GM12878 (cell line): ENCODE measurements around the gene ZKSCAN2. TPM values are rescaled to one million over a fixed set of nuclear protein-coding genes. Genes with fewer than 3 reads are reported as not detected.

Experiments used
- ATAC-seq: fragments of 200-7000 bp; cut with Tn5 transposase; 3 replicates; pipeline ENCODE4 v1.9.1; 2020; ENCODE audit warnings: mild to moderate bottlenecking, moderate library complexity
- Bru-seq: library from RNA; stranded (reverse); fragments of 400-500 nt; gene quantifications from one replicate; lab custom pipeline; 2021; lab: Mats Ljungman, UMichigan
- BruChase-seq, 2 experiments: library from RNA; stranded (reverse); fragments of 400-500 nt; gene quantifications; one replicate each; lab custom pipeline; 2021; lab: Mats Ljungman, UMichigan
- BruUV-seq: library from RNA; stranded (reverse); fragments of 400-500 nt; replicated peaks from 2 replicates; lab custom pipeline; 2021; lab: Mats Ljungman, UMichigan
- CTCF ChIA-PET: fragments of 300-600 bp; sonication (Branson Sonifier 250); formaldehyde crosslinking; extraction: SDS; loops from one replicate; lab custom pipeline; 2021; ENCODE audit warnings: inconsistent platforms; lab: Yijun Ruan, JAX
- POLR2A ChIA-PET: fragments of 350-600 bp; formaldehyde crosslinking; extraction: SDS; loops from one replicate; lab custom pipeline; 2021; ENCODE audit warnings: inconsistent platforms; lab: Charles Lee
- RAD21 ChIA-PET: fragments of 300-600 bp; sonication (Branson Sonifier 250); formaldehyde crosslinking; loops from one replicate; lab custom pipeline; 2023; ENCODE audit warnings: antibody characterized with exemption; ENCODE audit not compliant: unreplicated experiment; lab: Charles Lee
- SMC1A ChIA-PET: fragments of 300-600 bp; sonication (Branson Sonifier 250); formaldehyde crosslinking; loops from one replicate; lab custom pipeline; 2023; ENCODE audit not compliant: unreplicated experiment, uncharacterized antibody; lab: Charles Lee
- DNase-seq: peaks from one replicate; pipeline ENCODE4 v3.0.0-alpha.2; 2011; ENCODE audit warnings: low read depth, low spot score
- FAIRE-seq: peaks from 3 replicates; lab custom pipeline; 2011; peaks lifted over from hg19 to GRCh38; lab: Jason Lieb, UNC
- H2AFZ ChIP-seq: 2 replicates; pipeline ENCODE4 v1.6.0; 2011; ENCODE audit warnings: low read depth, low read length, control low read depth; ENCODE audit not compliant: control insufficient read depth
- H3K27ac ChIP-seq: 2 replicates; pipeline ENCODE4 v1.5.1; 2011; ENCODE audit warnings: control low read depth; ENCODE audit not compliant: control insufficient read depth, insufficient read depth
- H3K27me3 ChIP-seq, 2 experiments: replicated peaks in 1 of 2; 2 replicates each; pipeline versions ENCODE4 v1.6.0 to v1.6.1; 2011; ENCODE audit warnings: low read length in 1 of 2; ENCODE audit not compliant: control insufficient read depth in 2 of 2, insufficient read depth in 2 of 2
- H3K36me3 ChIP-seq, 2 experiments: 2 replicates each; pipeline ENCODE4 v1.5.1; 2011; ENCODE audit warnings: low read length in 1 of 2; ENCODE audit not compliant: control insufficient read depth in 2 of 2, insufficient read depth in 2 of 2
- H3K4me1 ChIP-seq: 2 replicates; pipeline ENCODE4 v1.6.1; 2011; ENCODE audit warnings: mild to moderate bottlenecking, low read length, moderate library complexity, mixed read lengths; ENCODE audit not compliant: control insufficient read depth, insufficient read depth
- H3K4me2 ChIP-seq: 2 replicates; pipeline ENCODE4 v1.6.0; 2011; ENCODE audit warnings: control low read depth; ENCODE audit not compliant: control insufficient read depth, insufficient read depth
- H3K4me3 ChIP-seq: fragments of 200-600 bp; sonication (generic); 2 replicates; pipeline ENCODE4 v1.5.1; 2016
- H3K79me2 ChIP-seq: 2 replicates; pipeline ENCODE4 v1.6.0; 2011; ENCODE audit warnings: low read length; ENCODE audit not compliant: control insufficient read depth, insufficient read depth
- H3K9ac ChIP-seq: 2 replicates; pipeline ENCODE4 v1.8.0; 2011; ENCODE audit warnings: low read length, control low read depth, mixed read lengths; ENCODE audit not compliant: control insufficient read depth, insufficient read depth
- H3K9me3 ChIP-seq: replicated peaks from 3 replicates; pipeline ENCODE4 v1.5.1; 2011; ENCODE audit warnings: mild to moderate bottlenecking, low read length; ENCODE audit not compliant: control insufficient read depth, insufficient read depth
- H4K20me1 ChIP-seq: 2 replicates; pipeline ENCODE4 v1.6.0; 2011; ENCODE audit not compliant: control insufficient read depth, insufficient read depth
- CUX1 ChIP-seq: IDR thresholded peaks from 2 replicates; pipeline ENCODE4 v1.6.1; 2012; ENCODE audit warnings: improper control_type of control experiment, low read depth, low read length; ENCODE audit not compliant: insufficient replicate concordance
- JUNB ChIP-seq: IDR thresholded peaks from 2 replicates; pipeline ENCODE4 v1.6.1; 2016; ENCODE audit warnings: antibody characterized with exemption, mild to moderate bottlenecking
- MEF2B ChIP-seq: fragments of 450-650 bp; IDR thresholded peaks from 2 replicates; pipeline ENCODE4 v1.6.1; 2018; ENCODE audit warnings: mild to moderate bottlenecking, moderate library complexity; ENCODE audit not compliant: partially characterized antibody, poor library complexity, severe bottlenecking
- ZBED1 ChIP-seq: IDR thresholded peaks from 2 replicates; pipeline ENCODE4 v1.6.1; 2016; ENCODE audit warnings: borderline replicate concordance
- WGBS: methylation state at CpG from one replicate; pipeline ENCODE4 v1.1.6; 2016; ENCODE audit warnings: low lambda C conversion rate; ENCODE audit not compliant: insufficient replicate concordance, insufficient coverage; ENCODE audit errors: missing lambda C conversion rate; 5-methylcytosine and 5-hydroxymethylcytosine counted together
- in situ Hi-C: fragments of 300-500 bp; cut with MboI; formaldehyde crosslinking; loops from 9 replicates; pipeline ENCODE4 v1.14.3; 2018; ENCODE audit warnings: mixed read lengths
- intact Hi-C: fragments of 100-400 bp; cut with micrococcal nuclease; formaldehyde crosslinking; loops from one replicate; pipeline ENCODE4 v1.14.2; 2022; ENCODE audit not compliant: unreplicated experiment
- long read RNA-seq, 2 experiments: library from polyadenylated mRNA; unstranded; transcript quantifications; one replicate each; pipeline ENCODE4 v2.0.0, GENCODE V29; 2019 to 2020
- polyA minus RNA-seq, 3 experiments: library from RNA; depleted of rRNA, polyadenylated mRNA; stranded (reverse); fragments of >200 nt; gene quantifications; 2 replicates each; pipeline ENCODE4 v1.2.3, GENCODE V29; 2011
- polyA plus RNA-seq, 11 experiments: library from polyadenylated mRNA; depleted of rRNA in 4 of 11; unstranded in 6 of 11; stranded (reverse) in 5 of 11; fragments of >200 nt; fragmentation: Nextera tagmentation in 4 of 11; fragmentation: Illumina TruSeq in 1 of 11; extraction: Ambion mirVana in 4 of 11; extraction: Trizol in 1 of 11; gene quantifications; 1 replicate in 1 of 11; 2 replicates in 10 of 11; pipeline versions ENCODE4 v1.2.1 to v1.2.3, GENCODE V29; 2011 to 2016; ENCODE audit warnings: inconsistent platforms in 2 of 11, missing spikeins in 2 of 11, low read depth in 1 of 11
- total RNA-seq, 4 experiments: library from RNA; depleted of rRNA in 3 of 4; stranded (reverse); fragments of >200 nt in 3 of 4; fragmentation: Illumina TruSeq in 1 of 4; extraction: Trizol in 1 of 4; gene quantifications; 2 replicates each; pipeline versions ENCODE4 v1.2.1 to v1.2.3, GENCODE V29; 2013 to 2021
- TF ChIP-seq, protein P1 (sequence below), 3 experiments: IDR thresholded peaks in 2 of 3; conservative IDR thresholded peaks in 1 of 3; 2 replicates each; pipeline ENCODE4 v1.5.1; 2011; ENCODE audit warnings: low read depth in 3 of 3, low read length in 3 of 3, mild to moderate bottlenecking in 3 of 3, control low read depth in 2 of 3, moderate library complexity in 2 of 3, inconsistent platforms in 1 of 3, mixed read lengths in 1 of 3; ENCODE audit not compliant: control insufficient read depth in 2 of 3, insufficient read depth in 1 of 3; ENCODE audit errors: extremely low read depth in 1 of 3
- TF ChIP-seq, protein P2 (sequence below): fragments of 450-650 bp; formaldehyde crosslinking; IDR thresholded peaks from 2 replicates; pipeline ENCODE4 v1.4.0; 2022; ENCODE audit warnings: mild to moderate bottlenecking, moderate library complexity

ZKSCAN2 gene
- 12.9 and 13.8 TPM in 2 replicates for total RNA-seq (2013; cell fraction: nucleolus; rRNA removed)
- total RNA-seq (2014; rRNA removed) = 3.0 and 3.8 TPM in 2 replicates
- 3.5 and 3.8 TPM in 2 replicates for total RNA-seq (2014; rRNA removed; fragmentation: Illumina TruSeq; extraction: Trizol)
- total RNA-seq (2021) = 5.4 and 6.6 TPM in 2 replicates
- 2.1 TPM for polyA plus RNA-seq (2011; ENCODE audit: low read depth)
- 2.7 and 3.2 TPM in 2 replicates for polyA plus RNA-seq (2011; rRNA removed)
- 2.4 TPM in 2 replicates for polyA plus RNA-seq (2011; cell fraction: cytosol; rRNA removed)
- polyA plus RNA-seq (2011; cell fraction: nucleus; rRNA removed) = 3.4 and 4.3 TPM in 2 replicates
- polyA plus RNA-seq (2012) = 2.0 and 2.1 TPM in 2 replicates
- 4.1 and 4.6 TPM in 2 replicates for polyA plus RNA-seq (2014; fragmentation: Illumina TruSeq; extraction: Trizol)
- 1 to 10 TPM in 1 of 2 experiments, under 1 TPM in 1; 0.75 to 1.2 TPM for polyA plus RNA-seq (2014; fragmentation: Nextera tagmentation; extraction: Ambion mirVana)
- polyA plus RNA-seq (2014; rRNA removed) = 2.2 and 2.8 TPM in 2 replicates
- polyA plus RNA-seq (2016; fragmentation: Nextera tagmentation; extraction: Ambion mirVana) = 1 to 10 TPM; 2.7 to 3.3 TPM
- 6.7 and 8.0 TPM in 2 replicates for polyA minus RNA-seq (2011; rRNA and poly(A)+ RNA removed)
- polyA minus RNA-seq (2011; cell fraction: cytosol; rRNA and poly(A)+ RNA removed) = 3.2 and 3.6 TPM in 2 replicates
- 4.0 and 8.3 TPM in 2 replicates for polyA minus RNA-seq (2011; cell fraction: nucleus; rRNA and poly(A)+ RNA removed)
- Bru-seq, nascent RNA = percentile 65 among the genes with signal in this experiment
- percentile 60 among the genes with signal in this experiment for BruChase-seq, experiment 1, labeled RNA remaining after a 6-hour chase
- percentile 72 among the genes with signal in this experiment for BruChase-seq, experiment 2, labeled RNA remaining after a 2-hour chase
- long read RNA-seq, experiment 1, full-length matches to known transcripts = 1 of 2 reads
- long read RNA-seq, experiment 1, partial matches to known transcripts = 0 of 2 reads
- long read RNA-seq, experiment 1, other reads (novel, unspliced or antisense) = 1 of 2 reads
- long read RNA-seq, experiment 2, partial matches to known transcripts = 0 of 7 reads
- long read RNA-seq, experiment 2, other reads (novel, unspliced or antisense) = 7 of 7 reads

DNA sequence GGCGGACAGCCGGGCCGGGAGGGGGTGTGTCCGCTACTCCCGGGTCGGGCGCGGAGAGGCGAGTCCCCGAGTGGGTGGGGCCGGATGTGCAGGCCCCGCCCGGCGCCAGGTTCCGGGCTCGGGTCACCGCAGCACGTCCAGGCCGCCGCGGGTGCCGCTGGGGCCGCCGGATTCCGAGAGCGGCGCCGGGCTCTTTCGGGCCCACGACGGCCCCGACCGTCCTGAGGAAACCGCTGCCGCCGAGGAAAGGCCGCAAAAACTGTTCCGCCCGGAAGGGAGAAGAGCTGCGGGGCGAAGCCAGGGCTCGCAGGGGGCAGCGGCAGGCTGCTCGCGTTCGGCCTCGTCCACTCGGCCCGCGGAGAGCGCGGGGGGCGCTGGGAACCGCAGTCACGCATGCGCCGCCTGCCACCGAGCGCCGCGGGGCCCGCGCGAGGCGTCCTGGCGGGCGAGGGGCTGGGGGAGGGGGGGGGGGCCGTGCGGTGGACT, at the start of gene ZKSCAN2:
ZKSCAN2 (minus strand) TSS at position 376 of the 486 bp plus-strand sequence. CDS start 718 bp downstream, outside the sequence.
- ChIA-PET SMC1A (no interaction called here), RAD21 (no interaction called here), POLR2A (no interaction called here), CTCF (interaction anchor here (1.0 kb wide), 2 partner anchors 25 to 32 kb away, joined by 3 read pairs; no protein-coding TSS in a partner anchor)
- no TSS peak for BruUV-seq
- FAIRE-seq (no peak), DNase-seq (peak; percentile 40), ATAC-seq (peak; percentile 92)
- Histone ChIP-seq H3K9ac (peak within 1 kb of the TSS; percentile 96), H3K9me3 (no peaks in the 10 kb centered on the region), H3K27me3 (no peaks in the 10 kb centered on the region), H3K79me2 (peaks cover 46% of the 10 kb centered on the region), H2AFZ (peak within 1 kb of the TSS; percentile 96), H3K4me1 (no peaks in the 10 kb centered on the region; the same call in 1 of the 2 replicates), H3K4me2 (peak within 1 kb of the TSS; percentile 77), H3K4me3 (peak within 1 kb of the TSS; percentile 92), H4K20me1 (no peaks in the 10 kb centered on the region; the same call in 1 of the 2 replicates), H3K36me3 (peaks cover 0 to 7% of the 10 kb centered on the region in 2 experiments; a peak in 1 of 4 replicates), H3K27ac (peak within 1 kb of the TSS; percentile 85)
- intact Hi-C loops = no loop called here
- in situ Hi-C loops = no loop called here
- WGBS = under 1% methylated on average over 52 of the region's 69 CpGs
- TF ChIP-seq, protein P1, sequence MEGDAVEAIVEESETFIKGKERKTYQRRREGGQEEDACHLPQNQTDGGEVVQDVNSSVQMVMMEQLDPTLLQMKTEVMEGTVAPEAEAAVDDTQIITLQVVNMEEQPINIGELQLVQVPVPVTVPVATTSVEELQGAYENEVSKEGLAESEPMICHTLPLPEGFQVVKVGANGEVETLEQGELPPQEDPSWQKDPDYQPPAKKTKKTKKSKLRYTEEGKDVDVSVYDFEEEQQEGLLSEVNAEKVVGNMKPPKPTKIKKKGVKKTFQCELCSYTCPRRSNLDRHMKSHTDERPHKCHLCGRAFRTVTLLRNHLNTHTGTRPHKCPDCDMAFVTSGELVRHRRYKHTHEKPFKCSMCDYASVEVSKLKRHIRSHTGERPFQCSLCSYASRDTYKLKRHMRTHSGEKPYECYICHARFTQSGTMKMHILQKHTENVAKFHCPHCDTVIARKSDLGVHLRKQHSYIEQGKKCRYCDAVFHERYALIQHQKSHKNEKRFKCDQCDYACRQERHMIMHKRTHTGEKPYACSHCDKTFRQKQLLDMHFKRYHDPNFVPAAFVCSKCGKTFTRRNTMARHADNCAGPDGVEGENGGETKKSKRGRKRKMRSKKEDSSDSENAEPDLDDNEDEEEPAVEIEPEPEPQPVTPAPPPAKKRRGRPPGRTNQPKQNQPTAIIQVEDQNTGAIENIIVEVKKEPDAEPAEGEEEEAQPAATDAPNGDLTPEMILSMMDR (IDR thresholded peaks at IDR 0.05 in 2 of 3, conservative IDR thresholded peaks at IDR 0.05 in 1 of 3; ENCODE audit: control insufficient read depth in 2 of 3, extremely low read depth in 1 of 3, insufficient read depth in 1 of 3, low read depth in 3 of 3, low read length in 3 of 3) = no peak
- TF ChIP-seq JUNB (no peak), ZBED1 (no peak), MEF2B (no peak), CUX1 (no peak)
- TF ChIP-seq, protein P2, sequence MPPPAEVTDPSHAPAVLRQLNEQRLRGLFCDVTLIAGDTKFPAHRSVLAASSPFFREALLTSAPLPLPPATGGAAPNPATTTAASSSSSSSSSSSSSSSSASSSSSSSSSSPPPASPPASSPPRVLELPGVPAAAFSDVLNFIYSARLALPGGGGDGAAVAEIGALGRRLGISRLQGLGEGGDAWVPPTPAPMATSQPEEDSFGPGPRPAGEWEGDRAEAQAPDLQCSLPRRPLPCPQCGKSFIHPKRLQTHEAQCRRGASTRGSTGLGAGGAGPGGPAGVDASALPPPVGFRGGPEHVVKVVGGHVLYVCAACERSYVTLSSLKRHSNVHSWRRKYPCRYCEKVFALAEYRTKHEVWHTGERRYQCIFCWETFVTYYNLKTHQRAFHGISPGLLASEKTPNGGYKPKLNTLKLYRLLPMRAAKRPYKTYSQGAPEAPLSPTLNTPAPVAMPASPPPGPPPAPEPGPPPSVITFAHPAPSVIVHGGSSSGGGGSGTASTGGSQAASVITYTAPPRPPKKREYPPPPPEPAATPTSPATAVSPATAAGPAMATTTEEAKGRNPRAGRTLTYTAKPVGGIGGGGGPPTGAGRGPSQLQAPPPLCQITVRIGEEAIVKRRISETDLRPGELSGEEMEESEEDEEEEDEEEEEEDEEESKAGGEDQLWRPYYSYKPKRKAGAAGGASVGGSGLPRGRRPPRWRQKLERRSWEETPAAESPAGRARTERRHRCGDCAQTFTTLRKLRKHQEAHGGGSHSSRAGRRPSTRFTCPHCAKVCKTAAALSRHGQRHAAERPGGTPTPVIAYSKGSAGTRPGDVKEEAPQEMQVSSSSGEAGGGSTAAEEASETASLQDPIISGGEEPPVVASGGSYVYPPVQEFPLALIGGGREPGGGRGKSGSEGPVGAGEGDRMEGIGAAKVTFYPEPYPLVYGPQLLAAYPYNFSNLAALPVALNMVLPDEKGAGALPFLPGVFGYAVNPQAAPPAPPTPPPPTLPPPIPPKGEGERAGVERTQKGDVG (CRISPR knock-in tag) = no peak
